Heart left ventricle (tissue), 16 donors: ENCODE measurements around the gene HOXD12. TPM values are rescaled to one million over a fixed set of nuclear protein-coding genes. Genes with fewer than 3 reads are reported as not detected.

Experiments
- ATAC-seq, 4 donors: fragments of 200-7000 bp; cut with Tn5 transposase; one replicate each; pipeline ENCODE4 v1.9.1; 2020 to 2022; ENCODE audit warnings: moderate library complexity in 4 of 4, mild to moderate bottlenecking in 3 of 4, moderate number of reproducible peaks in 1 of 4
- DNase-seq, 5 donors: peaks; one replicate each; pipeline ENCODE4 v3.0.0-alpha.2; 2020
- H3K27ac ChIP-seq, 12 donors: fragments of 200-600 bp; sonication (generic) in 4 of 12; one replicate each; pipeline versions ENCODE4 v1.5.0 to v1.8.0; 2016 to 2022; ENCODE audit warnings: mild to moderate bottlenecking in 2 of 12
- H3K27me3 ChIP-seq, 9 donors: fragments of 200-600 bp; sonication (generic) in 2 of 9; one replicate each; pipeline versions ENCODE4 v1.5.1 to v1.8.0; 2016 to 2022; ENCODE audit warnings: mild to moderate bottlenecking in 3 of 9
- H3K36me3 ChIP-seq, 9 donors: fragments of 200-600 bp; sonication (generic) in 2 of 9; one replicate each; pipeline versions ENCODE4 v1.5.0 to v1.8.0; 2018 to 2022; ENCODE audit warnings: mild to moderate bottlenecking in 2 of 9
- H3K4me1 ChIP-seq, 12 donors: fragments of 200-600 bp; sonication (generic) in 4 of 12; one replicate each; pipeline versions ENCODE4 v1.5.0 to v1.8.0; 2016 to 2022; ENCODE audit warnings: mild to moderate bottlenecking in 3 of 12
- H3K4me3 ChIP-seq, 12 donors: fragments of 200-600 bp; sonication (generic) in 4 of 12; one replicate each; pipeline versions ENCODE4 v1.5.0 to v1.8.0; 2017 to 2022; ENCODE audit warnings: mild to moderate bottlenecking in 9 of 12, moderate library complexity in 4 of 12
- H3K9me3 ChIP-seq, 12 donors: fragments of 200-600 bp; sonication (generic) in 4 of 12; one replicate each; pipeline versions ENCODE4 v1.5.0 to v1.8.0; 2016 to 2022; ENCODE audit warnings: mild to moderate bottlenecking in 1 of 12
- POLR2A ChIP-seq, 2 donors: fragments of 450-650 bp; IDR thresholded peaks; one replicate each; pipeline ENCODE4 v1.6.1; 2017; ENCODE audit warnings: antibody characterized with exemption in 2 of 2, mild to moderate bottlenecking in 2 of 2, moderate library complexity in 2 of 2
- WGBS, 4 donors: extraction: QIAGEN DNeasy Blood & Tissue Kit in 2 of 4; methylation state at CpG; one replicate each; pipeline versions ENCODE4 v1.1.5 to v1.1.7; 2013 to 2018; 5-methylcytosine and 5-hydroxymethylcytosine counted together
- intact Hi-C, 10 donors: fragments of 100-400 bp; cut with DNase I; formaldehyde crosslinking; loops; one replicate each; pipeline versions ENCODE4 v1.11.1 to v1.14.2; 2022
- polyA plus RNA-seq, 2 donors: library from polyadenylated mRNA; stranded (reverse); fragments of 200-250 nt; gene quantifications; one replicate each; pipeline ENCODE4 v1.2.3, GENCODE V29; 2013
- total RNA-seq, 9 donors: library from RNA; depleted of rRNA in 2 of 9; stranded (reverse); fragments of >200 nt in 2 of 9; fragmentation: NEBNext Ultra II Directional in 3 of 9; extraction: Animal tissue kit (Norgen Biotek cat#: 25700) in 3 of 9; gene quantifications; one replicate each; pipeline versions ENCODE4 v1.1.0 to v1.2.4, GENCODE V29; 2016 to 2023
- TF ChIP-seq, protein P1 (sequence below), 12 donors: fragments of 200-600 bp; sonication (generic) in 4 of 12; IDR thresholded peaks; one replicate each; pipeline versions ENCODE4 v1.5.0 to v1.8.0; 2018 to 2022; ENCODE audit warnings: antibody characterized with exemption in 12 of 12, mild to moderate bottlenecking in 5 of 12
- donor health status: ischemic (EF 13 %, LVEDD 7.1; RV severe dilation, severe dysfunction).
- donor health status: healthy with polysubstance abuse.
- donor health status: DM: no; HTN: yes; CAD: no.
- donor health status: DM: no; HTN: no; CAD: no.
- donor health status: ischemic (EF 25% LVEDD 6.9; RV normal size, moderate dysfunction).
- donor health status: ischemic (EF 25% LVEDD 5.7; RV mildly dilated, moderate dysfunction).
- donor health status: healthy.
- donor health status: DM: yes; HTN: yes; CAD: no.
- donor health status: ischemic (EF 35%, LVEDD 5.7; RV mildly dilated, moderate dysfunction).
- donor health status: nonischemic (EF 11% LVEDD 7.7; RV severe dilation, severe dysfunction).
- donor health status: DM: yes; HTN: yes; CAD: no.
- donor health status: PGD.
- donor health status: ischemic (EF 29% LVEDD 5.4; RV normal size, mild dysfunction).
- donor health status: nonischemic (EF 23%, LVEDD 6.1; RV moderate dilation, normal function).

Gene HOXD12
- total and polyA plus RNA-seq, 11 donors: not detected

DNA sequence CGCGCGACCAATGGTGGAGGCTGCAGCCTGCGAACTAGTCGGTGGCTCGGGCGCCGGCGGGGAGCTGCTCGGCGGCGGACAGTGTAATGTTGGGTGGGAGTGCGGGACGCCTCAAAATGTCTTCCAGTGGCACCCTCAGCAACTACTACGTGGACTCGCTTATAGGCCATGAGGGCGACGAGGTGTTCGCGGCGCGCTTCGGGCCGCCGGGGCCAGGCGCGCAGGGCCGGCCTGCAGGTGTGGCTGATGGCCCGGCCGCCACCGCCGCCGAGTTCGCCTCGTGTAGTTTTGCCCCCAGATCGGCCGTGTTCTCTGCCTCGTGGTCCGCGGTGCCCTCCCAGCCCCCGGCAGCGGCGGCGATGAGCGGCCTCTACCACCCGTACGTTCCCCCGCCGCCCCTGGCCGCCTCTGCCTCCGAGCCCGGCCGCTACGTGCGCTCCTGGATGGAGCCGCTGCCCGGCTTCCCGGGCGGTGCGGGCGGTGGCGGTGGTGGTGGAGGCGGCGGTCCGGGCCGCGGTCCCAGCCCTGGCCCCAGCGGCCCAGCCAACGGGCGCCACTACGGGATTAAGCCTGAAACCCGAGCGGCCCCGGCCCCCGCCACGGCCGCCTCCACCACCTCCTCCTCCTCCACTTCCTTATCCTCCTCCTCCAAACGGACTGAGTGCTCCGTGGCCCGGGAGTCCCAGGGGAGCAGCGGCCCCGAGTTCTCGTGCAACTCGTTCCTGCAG is 23.3 kb downstream of the HOXD12 start, which contains the start of gene HOXD9:
TSS of gene HOXD9 (plus strand) at position 37 of the 728 bp plus-strand sequence. CDS start at position 87, 50 bp downstream.
- intact Hi-C loops: loop anchor here in 3 of 10 donors (10.0 kb wide), 1 partner anchor 692 kb away; no protein-coding TSS in a partner anchor
- H3K4me3 ChIP-seq: peak within 1 kb of the TSS; percentile 17 to 55 (median 44)
- DNase-seq: no peak
- no peaks in the 10 kb centered on the region for H3K9me3 ChIP-seq
- H3K27ac ChIP-seq: peak within 1 kb of the TSS in 1 of 12 donors; percentile 46
- ATAC-seq: no peak
- H3K27me3 ChIP-seq: peaks cover 77 to 100% (median 98%) of the 10 kb centered on the region in 9 donors
- WGBS, 4 donors: 1 to 2% (median 2%) methylated on average over 34 to 84 of the region's 84 CpGs
- H3K4me1 ChIP-seq: peaks cover 0 to 31% (median 15%) of the 10 kb centered on the region in 12 donors
- H3K36me3 ChIP-seq: no peaks in the 10 kb centered on the region
- no peak for TF ChIP-seq POLR2A (IDR thresholded peaks at IDR 0.05)
- TF ChIP-seq, protein P1, sequence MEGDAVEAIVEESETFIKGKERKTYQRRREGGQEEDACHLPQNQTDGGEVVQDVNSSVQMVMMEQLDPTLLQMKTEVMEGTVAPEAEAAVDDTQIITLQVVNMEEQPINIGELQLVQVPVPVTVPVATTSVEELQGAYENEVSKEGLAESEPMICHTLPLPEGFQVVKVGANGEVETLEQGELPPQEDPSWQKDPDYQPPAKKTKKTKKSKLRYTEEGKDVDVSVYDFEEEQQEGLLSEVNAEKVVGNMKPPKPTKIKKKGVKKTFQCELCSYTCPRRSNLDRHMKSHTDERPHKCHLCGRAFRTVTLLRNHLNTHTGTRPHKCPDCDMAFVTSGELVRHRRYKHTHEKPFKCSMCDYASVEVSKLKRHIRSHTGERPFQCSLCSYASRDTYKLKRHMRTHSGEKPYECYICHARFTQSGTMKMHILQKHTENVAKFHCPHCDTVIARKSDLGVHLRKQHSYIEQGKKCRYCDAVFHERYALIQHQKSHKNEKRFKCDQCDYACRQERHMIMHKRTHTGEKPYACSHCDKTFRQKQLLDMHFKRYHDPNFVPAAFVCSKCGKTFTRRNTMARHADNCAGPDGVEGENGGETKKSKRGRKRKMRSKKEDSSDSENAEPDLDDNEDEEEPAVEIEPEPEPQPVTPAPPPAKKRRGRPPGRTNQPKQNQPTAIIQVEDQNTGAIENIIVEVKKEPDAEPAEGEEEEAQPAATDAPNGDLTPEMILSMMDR (IDR thresholded peaks at IDR 0.05): no peak

DNA sequence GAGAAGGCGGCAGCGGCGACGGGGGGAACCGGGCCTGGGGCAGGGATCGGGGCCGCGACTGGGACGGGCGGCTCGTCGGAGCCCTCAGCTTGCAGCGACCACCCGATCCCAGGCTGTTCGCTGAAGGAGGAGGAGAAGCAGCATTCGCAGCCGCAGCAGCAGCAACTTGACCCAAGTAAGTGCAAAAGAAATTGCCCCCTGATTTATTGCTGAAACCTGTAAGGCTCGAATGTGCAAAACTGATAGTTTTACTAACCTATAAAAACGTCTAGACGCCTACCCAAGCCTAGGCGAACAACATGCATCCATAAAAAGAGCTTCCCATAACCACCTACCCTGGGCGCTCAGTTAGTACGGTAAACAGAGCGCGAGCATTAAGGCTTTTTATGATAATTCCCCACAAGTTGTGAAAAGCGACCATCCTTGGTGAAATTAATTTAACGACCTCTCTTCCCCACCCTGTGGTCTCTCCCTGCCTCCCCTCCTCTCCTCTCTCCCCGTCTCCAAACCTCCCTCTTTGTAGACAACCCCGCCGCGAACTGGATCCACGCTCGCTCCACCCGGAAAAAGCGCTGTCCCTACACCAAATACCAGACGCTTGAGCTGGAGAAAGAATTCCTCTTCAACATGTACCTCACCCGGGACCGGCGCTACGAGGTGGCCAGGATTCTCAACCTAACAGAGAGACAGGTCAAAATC is 24.0 kb downstream of the HOXD12 start:
- peaks cover 76 to 100% (median 98%) of the 10 kb centered on the region in 9 donors for H3K27me3 ChIP-seq
- H3K27ac ChIP-seq: no peak overlapping the region
- WGBS, 4 donors: 3 to 14% (median 8%) methylated on average over 30 to 40 of the region's 40 CpGs
- DNase-seq: no peak
- H3K4me3 ChIP-seq: peak overlapping the region; percentile 17 to 55 (median 44)
- no peak for ATAC-seq
- intact Hi-C loops: loop anchor here in 3 of 10 donors (10.0 kb wide), 1 partner anchor 691 kb away; no protein-coding TSS in a partner anchor
- peaks cover 0 to 31% (median 17%) of the 10 kb centered on the region in 12 donors for H3K4me1 ChIP-seq
- H3K36me3 ChIP-seq: no peaks in the 10 kb centered on the region
- no peaks in the 10 kb centered on the region for H3K9me3 ChIP-seq
- TF ChIP-seq, protein P1 (IDR thresholded peaks at IDR 0.05): no peak
- no peak for TF ChIP-seq POLR2A (IDR thresholded peaks at IDR 0.05)

DNA sequence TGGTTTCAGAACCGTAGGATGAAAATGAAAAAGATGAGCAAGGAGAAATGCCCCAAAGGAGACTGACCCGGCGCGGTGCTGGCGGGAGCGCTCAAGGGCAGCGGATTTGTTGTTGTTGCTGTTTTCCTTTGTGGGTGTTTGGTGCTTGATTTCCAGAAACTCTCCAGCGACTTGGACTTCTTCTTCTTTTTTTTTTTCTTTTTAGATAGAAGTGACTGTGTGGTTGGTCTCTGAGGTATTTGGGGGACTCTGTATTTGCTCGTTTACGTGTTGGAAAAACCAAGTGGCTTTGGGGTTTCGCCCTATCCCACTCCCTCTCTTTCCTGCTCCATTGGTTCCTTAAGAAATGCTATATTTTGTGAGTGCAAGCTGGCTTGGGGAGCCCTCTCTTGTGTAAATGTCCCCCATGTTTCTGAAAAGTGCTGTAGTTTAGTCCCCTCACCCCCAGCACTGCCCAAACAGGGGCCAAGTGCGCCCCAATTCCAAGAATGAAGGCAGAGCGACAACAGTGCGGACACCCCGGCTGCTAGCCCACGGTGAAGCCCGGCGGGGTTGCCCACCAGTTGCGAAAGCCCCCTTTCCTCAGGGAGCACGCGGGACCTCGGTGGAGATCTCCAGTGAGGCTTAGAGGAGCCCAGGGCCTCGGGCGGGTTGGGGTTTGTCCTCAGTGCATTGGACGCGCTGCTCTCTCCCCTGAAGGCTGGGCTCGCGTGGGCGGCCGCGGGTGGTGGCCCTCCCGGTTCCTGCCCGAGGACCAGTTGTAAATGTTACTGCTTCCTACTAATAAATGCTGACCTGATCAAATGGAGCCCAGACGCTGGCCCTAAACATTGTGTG is 24.7 kb downstream of the HOXD12 start:
- ATAC-seq (no peak), DNase-seq (no peak)
- Histone ChIP-seq H3K9me3 (no peaks in the 10 kb centered on the region), H3K27ac (no peak overlapping the region), H3K27me3 (peaks cover 77 to 100% (median 98%) of the 10 kb centered on the region in 9 donors), H3K4me3 (no peak overlapping the region), H3K36me3 (no peaks in the 10 kb centered on the region), H3K4me1 (peaks cover 1 to 33% (median 19%) of the 10 kb centered on the region in 12 donors)
- intact Hi-C loops: loop anchor here in 3 of 10 donors (10.0 kb wide), 1 partner anchor 690 kb away; no protein-coding TSS in a partner anchor
- no peak for TF ChIP-seq POLR2A (IDR thresholded peaks at IDR 0.05)
- TF ChIP-seq, protein P1 (IDR thresholded peaks at IDR 0.05): no peak
- WGBS, 4 donors: 10 to 29% (median 19%) methylated on average over 15 to 34 of the region's 34 CpGs
